ENCODE data around the gene CYP26C1.

- TF ChIP-seq CTCF (conservative IDR thresholded peaks at IDR 0.05) (no peak), ZFX (IDR thresholded peaks at IDR 0.05) (no peak)
Measured at GRCh38 chr10:93032105-93032808, 28.3 kb upstream of the CYP26C1 start.

Data from C4-2B (cell line).